K562 (cell line): ENCODE results near the gene LSM12. TPM values are rescaled to one million over a fixed set of nuclear protein-coding genes. Genes with fewer than 3 reads are reported as not detected.
A peak's percentile ranks its signal among the peaks of the same experiment; 100 is the strongest.

Experiments used
- BRF1 ChIP-seq: IDR thresholded peaks from 3 replicates; pipeline ENCODE4 v1.6.1; 2011; ENCODE audit warnings: borderline replicate concordance, mild to moderate bottlenecking; ENCODE audit not compliant: insufficient read length; ENCODE audit errors: extremely low read depth
- HIVEP1 ChIP-seq: fragments of 250-450 bp; sonication (Bioruptor Pico); IDR thresholded peaks from 2 replicates; pipeline ENCODE4 v1.4.0; 2020; ENCODE audit warnings: mild to moderate bottlenecking
- MAZ ChIP-seq, 2 experiments: fragments of 450-650 bp in 1 of 2; sonication (generic) in 1 of 2; formaldehyde crosslinking; IDR thresholded peaks in 1 of 2; conservative IDR thresholded peaks in 1 of 2; 2 replicates each; pipeline versions ENCODE4 v1.4.0 to v1.5.0; 2020; ENCODE audit warnings: mild to moderate bottlenecking in 1 of 2, missing genetic modification reagents in 1 of 2
- MLLT1 ChIP-seq, 2 experiments: fragments of 450-650 bp; IDR thresholded peaks; 2 replicates each; pipeline ENCODE4 v1.6.1; 2016
- NKRF ChIP-seq: fragments of 450-650 bp; IDR thresholded peaks from 2 replicates; pipeline ENCODE4 v1.6.1; 2016; ENCODE audit warnings: borderline replicate concordance
- SMARCC2 ChIP-seq: fragments of 450-650 bp; IDR thresholded peaks from 2 replicates; pipeline ENCODE4 v1.6.1; 2017; ENCODE audit warnings: antibody characterized with exemption, moderate library complexity, mild to moderate bottlenecking, low read depth
- THRAP3 ChIP-seq: fragments of 450-650 bp; IDR thresholded peaks from 2 replicates; pipeline ENCODE4 v1.6.1; 2016; ENCODE audit warnings: mild to moderate bottlenecking, inconsistent platforms, borderline replicate concordance
- TRIM25 ChIP-seq: fragments of 450-650 bp; IDR thresholded peaks from 2 replicates; pipeline ENCODE4 v1.7.0; 2016; ENCODE audit warnings: borderline replicate concordance
- ZBTB40 ChIP-seq, 2 experiments: fragments of 450-650 bp in 1 of 2; sonication (generic) in 1 of 2; formaldehyde crosslinking in 1 of 2; IDR thresholded peaks; 2 replicates each; pipeline versions ENCODE4 v1.7.1 to v1.9.0; 2016 to 2022; ENCODE audit warnings: inconsistent platforms in 1 of 2, mild to moderate bottlenecking in 1 of 2, missing genetic modification reagents in 1 of 2
- ZNF507 ChIP-seq: conservative IDR thresholded peaks from 2 replicates; pipeline ENCODE4 v1.6.1; 2017; ENCODE audit warnings: missing genetic modification characterization, missing compliant biosample characterization
- ZNF79 ChIP-seq: fragments of 250-450 bp; sonication (Bioruptor Pico); IDR thresholded peaks from 2 replicates; pipeline ENCODE4 v1.4.0; 2020; ENCODE audit warnings: low read depth, mild to moderate bottlenecking, moderate library complexity
- polyA plus RNA-seq, 8 experiments: library from polyadenylated mRNA; depleted of rRNA in 4 of 8; stranded (reverse) in 5 of 8; unstranded in 3 of 8; fragments of >200 nt; fragmentation: Nextera tagmentation in 2 of 8; fragmentation: Illumina TruSeq in 1 of 8; extraction: Ambion mirVana in 2 of 8; extraction: Trizol in 1 of 8; gene quantifications; 2 replicates each; pipeline versions ENCODE4 v1.2.1 to v1.2.3, GENCODE V29; 2011 to 2014; ENCODE audit warnings: inconsistent platforms in 1 of 8, missing spikeins in 1 of 8
- total RNA-seq, 7 experiments: library from RNA; depleted of rRNA in 6 of 7; stranded (reverse); fragments of >200 nt in 6 of 7; fragmentation: Illumina TruSeq in 2 of 7; extraction: Trizol in 2 of 7; gene quantifications; 2 replicates each; pipeline versions ENCODE4 v1.2.1 to v1.2.3, GENCODE V29; 2011 to 2021; ENCODE audit warnings: low replicate concordance in 1 of 7

The LSM12 gene
- total and polyA plus RNA-seq, 9 of the 15 experiments (the other 6 are each of a cell fraction or from before 2014, with no cell fraction given) = 53.0 to 258 (median 89.3) TPM

- TF ChIP-seq ZBTB40 (IDR thresholded peaks at IDR 0.05) (peak; percentile 46; the same call in 1 of the 2 replicates), ZBTB40 (CRISPR knock-in tag; IDR thresholded peaks at IDR 0.05) (no peak), THRAP3 (peak; percentile 85; the same call in 1 of the 2 replicates), BRF1 (no peak), HIVEP1 (no peak), SMARCC2 (no peak), NKRF (peak; percentile 61; the same call in 1 of the 2 replicates), MLLT1 (IDR thresholded peaks at IDR 0.05) (peak in 1 of 2 experiments; percentile 32; a peak in 1 of 4 replicates), MAZ (CRISPR knock-in tag; conservative IDR thresholded peaks at IDR 0.05 in 1 of 2, IDR thresholded peaks at IDR 0.05 in 1 of 2) (peak in 1 of 2 experiments; percentile 11; a peak in 1 of 4 replicates), ZNF507 (no peak), TRIM25 (0 out of 2 replicates have a peak, but pooled peaks have one; percentile 72), ZNF79 (CRISPR knock-in tag) (no peak)
Measured at GRCh38 chr17:44065668-44066203, 735 bp downstream of the LSM12 start (continued).
